Suprapubic skin (tissue), 4 donors: Measurements from ENCODE around the gene NAGA. TPM values are rescaled to one million over a fixed set of nuclear protein-coding genes. Genes with fewer than 3 reads are reported as not detected.

ENCODE experiments used
- DNase-seq, 2 donors: peaks; one replicate each; pipeline ENCODE4 v3.0.0-alpha.2; 2019; ENCODE audit warnings: low spot score in 2 of 2
- H3K27ac ChIP-seq: fragments of 200-600 bp; sonication (generic); one replicate; pipeline ENCODE4 v1.5.1; 2019
- H3K27me3 ChIP-seq: fragments of 200-600 bp; sonication (generic); one replicate; pipeline ENCODE4 v1.5.1; 2019
- H3K36me3 ChIP-seq: fragments of 200-600 bp; sonication (generic); one replicate; pipeline ENCODE4 v1.5.1; 2019
- H3K4me1 ChIP-seq: fragments of 200-600 bp; sonication (generic); one replicate; pipeline ENCODE4 v1.5.1; 2019
- H3K4me3 ChIP-seq: fragments of 200-600 bp; sonication (generic); one replicate; pipeline ENCODE4 v1.5.1; 2019; ENCODE audit warnings: mild to moderate bottlenecking
- H3K9me3 ChIP-seq: fragments of 200-600 bp; sonication (generic); one replicate; pipeline ENCODE4 v1.5.1; 2019
- CTCF ChIP-seq, 2 donors: fragments of 200-600 bp in 1 of 2; fragments of 450-650 bp in 1 of 2; sonication (generic) in 1 of 2; IDR thresholded peaks; one replicate each; pipeline ENCODE4 v1.5.1; 2016 to 2019; ENCODE audit warnings: antibody characterized with exemption in 2 of 2, mild to moderate bottlenecking in 1 of 2, moderate library complexity in 1 of 2
- EP300 ChIP-seq: sonication (generic); formaldehyde crosslinking; IDR thresholded peaks from one replicate; pipeline ENCODE4 v1.6.1; 2017; ENCODE audit warnings: antibody characterized with exemption
- POLR2A ChIP-seq, 2 donors: fragments of 450-650 bp; IDR thresholded peaks; one replicate each; pipeline ENCODE4 v1.6.1; 2017; ENCODE audit warnings: antibody characterized with exemption in 2 of 2, mild to moderate bottlenecking in 2 of 2, moderate library complexity in 2 of 2
- POLR2AphosphoS5 ChIP-seq, 3 donors: sonication (generic); formaldehyde crosslinking; IDR thresholded peaks; one replicate each; pipeline ENCODE4 v1.6.1; 2017; ENCODE audit warnings: antibody characterized with exemption in 3 of 3
- WGBS: methylation state at CpG from one replicate; pipeline ENCODE4 v1.1.5; 2018; 5-methylcytosine and 5-hydroxymethylcytosine counted together
- total RNA-seq, 4 donors: library from RNA; depleted of rRNA; stranded (reverse); fragments of >200 nt; gene quantifications; one replicate each; pipeline ENCODE4 v1.1.0, GENCODE V29; 2016

Gene NAGA
- total RNA-seq, 4 donors from 2014 or later = 20.9 to 25.9 (median 22.2) TPM

DNA sequence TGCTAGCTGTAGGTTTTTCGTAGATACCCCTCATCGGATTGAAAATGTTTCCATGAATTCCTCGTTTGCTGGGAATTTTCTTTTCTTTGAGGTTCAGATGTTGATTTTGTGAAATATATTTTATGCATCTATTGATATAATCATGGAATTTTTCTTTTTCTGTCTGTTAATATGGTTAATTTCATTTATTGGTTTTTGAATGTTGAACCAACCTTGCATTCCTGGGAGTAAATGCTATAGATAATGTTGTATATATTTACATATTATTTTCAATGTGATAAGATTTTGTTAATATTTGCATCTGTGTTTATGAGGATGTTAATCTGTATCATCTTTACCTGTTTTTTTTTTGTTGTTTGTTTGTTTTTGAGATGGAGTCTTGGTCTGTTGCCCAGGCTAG, 30.6 kb upstream of the NAGA start:
- no peaks in the 10 kb centered on the region for H3K27me3 ChIP-seq
- no peak overlapping the region for H3K4me3 ChIP-seq
- H3K9me3 ChIP-seq = peaks cover 30% of the 10 kb centered on the region
- H3K27ac ChIP-seq = no peak overlapping the region
- WGBS = 95% methylated on average over 3 of the region's 3 CpGs
- TF ChIP-seq CTCF (IDR thresholded peaks at IDR 0.05) (no peak), POLR2A (IDR thresholded peaks at IDR 0.05) (no peak), EP300 (no peak), POLR2AphosphoS5 (IDR thresholded peaks at IDR 0.05) (no peak)
- DNase-seq = no peak
- H3K4me1 ChIP-seq = no peaks in the 10 kb centered on the region
- peaks cover 6% of the 10 kb centered on the region for H3K36me3 ChIP-seq

GRCh38 chr22:42091455-42091782, 20.8 kb upstream of the NAGA start:
- H3K27ac ChIP-seq = peak overlapping the region; percentile 99
- peaks cover 24% of the 10 kb centered on the region for H3K4me1 ChIP-seq
- no peaks in the 10 kb centered on the region for H3K27me3 ChIP-seq
- H3K36me3 ChIP-seq = peaks cover 6% of the 10 kb centered on the region
- peak overlapping the region; percentile 94 for H3K4me3 ChIP-seq
- 42% methylated on average over 5 of the region's 7 CpGs for WGBS
- no peak for TF ChIP-seq POLR2AphosphoS5 (IDR thresholded peaks at IDR 0.05)
- TF ChIP-seq CTCF (IDR thresholded peaks at IDR 0.05) = no peak
- no peak for TF ChIP-seq EP300
- no peak for TF ChIP-seq POLR2A (IDR thresholded peaks at IDR 0.05)
- DNase-seq = no peak
- H3K9me3 ChIP-seq = no peaks in the 10 kb centered on the region

GRCh38 chr22:42090596-42091454, 20.2 kb upstream of the NAGA start, which contains the start of gene NDUFA6:
NDUFA6 (minus strand) TSS chr22:42090772; CDS start chr22:42090744, 28 bp downstream.
- DNase-seq = peak; percentile 99 to 100
- peak within 1 kb of the TSS; percentile 99 for H3K27ac ChIP-seq
- no peaks in the 10 kb centered on the region for H3K9me3 ChIP-seq
- peaks cover 12% of the 10 kb centered on the region for H3K36me3 ChIP-seq
- H3K4me1 ChIP-seq = peaks cover 24% of the 10 kb centered on the region
- WGBS = 0% methylated on average over 9 of the region's 71 CpGs
- peak within 1 kb of the TSS; percentile 94 for H3K4me3 ChIP-seq
- peak; percentile 88 to 92 for TF ChIP-seq POLR2A (IDR thresholded peaks at IDR 0.05)
- TF ChIP-seq CTCF (IDR thresholded peaks at IDR 0.05) = peak; percentile 95 to 96
- TF ChIP-seq POLR2AphosphoS5 (IDR thresholded peaks at IDR 0.05) = peak; percentile 30 to 78 (median 71)
- TF ChIP-seq EP300 = no peak
- no peaks in the 10 kb centered on the region for H3K27me3 ChIP-seq

DNA sequence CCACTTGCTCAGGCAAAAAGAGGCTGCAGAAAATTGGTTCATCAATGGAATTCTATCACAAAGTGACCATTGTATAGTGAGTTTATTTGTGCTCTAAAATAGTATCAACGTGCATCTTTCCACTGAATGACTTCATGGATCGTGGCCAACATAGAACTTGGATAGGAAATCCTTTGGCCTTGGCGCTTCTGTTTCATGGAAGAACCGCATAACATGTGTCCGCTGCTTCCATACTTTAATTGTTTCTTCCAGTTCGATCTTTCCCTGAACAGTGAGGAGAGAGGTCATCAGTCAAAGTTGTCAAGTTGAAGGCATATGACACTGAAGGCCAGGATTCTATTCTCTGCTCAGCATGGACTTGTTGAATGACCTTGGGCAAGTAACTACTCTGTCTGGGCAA, 15.4 kb upstream of the NAGA start:
- H3K4me1 ChIP-seq = peaks cover 26% of the 10 kb centered on the region
- peaks cover 44% of the 10 kb centered on the region for H3K36me3 ChIP-seq

More for the DNA sequence above, 15.4 kb upstream of the NAGA start:
- DNase-seq = peak in 1 of 2 donors; percentile 1
- 74% methylated on average over 6 of the region's 6 CpGs for WGBS
- TF ChIP-seq POLR2A (IDR thresholded peaks at IDR 0.05) (no peak), EP300 (no peak), CTCF (IDR thresholded peaks at IDR 0.05) (no peak), POLR2AphosphoS5 (IDR thresholded peaks at IDR 0.05) (no peak)
- Histone ChIP-seq H3K27me3 (no peaks in the 10 kb centered on the region), H3K27ac (no peak overlapping the region), H3K4me3 (no peak overlapping the region), H3K9me3 (no peaks in the 10 kb centered on the region)
